Posterior cingulate gyrus (tissue), 11 donors: ENCODE results near the gene NUDCD3.

Experiments used
- DNase-seq, 10 donors: peaks; one replicate each; pipeline versions ENCODE4 v3.0.0 to v3.0.0-alpha.2; 2020 to 2021; ENCODE audit warnings: mixed read lengths in 3 of 10
- intact Hi-C: fragments of 100-400 bp; cut with DNase I; formaldehyde crosslinking; loops from one replicate; pipeline ENCODE4 v1.15.1; 2023

Gene NUDCD3

DNA sequence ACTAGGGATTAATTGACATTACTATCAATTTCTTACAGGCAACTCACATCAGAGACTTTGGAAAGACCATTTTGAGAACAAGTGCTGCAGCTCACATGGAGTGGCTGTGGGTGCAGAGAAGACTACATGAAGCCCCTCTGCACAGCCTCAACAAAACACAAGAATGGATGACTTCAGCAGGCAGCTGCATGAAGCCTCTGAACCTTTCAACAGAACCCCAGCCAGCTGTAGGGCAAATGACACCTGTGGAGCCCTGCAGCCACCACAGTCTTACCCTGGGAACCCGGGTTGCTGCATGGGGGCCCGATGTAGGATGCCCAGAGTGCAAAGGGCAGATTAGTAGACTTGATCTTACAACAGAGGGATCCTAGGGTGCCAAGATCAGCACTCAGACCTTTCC, 103.1 kb downstream of the NUDCD3 start:
- no peak for DNase-seq
- intact Hi-C loops, result no loop called here

DNA sequence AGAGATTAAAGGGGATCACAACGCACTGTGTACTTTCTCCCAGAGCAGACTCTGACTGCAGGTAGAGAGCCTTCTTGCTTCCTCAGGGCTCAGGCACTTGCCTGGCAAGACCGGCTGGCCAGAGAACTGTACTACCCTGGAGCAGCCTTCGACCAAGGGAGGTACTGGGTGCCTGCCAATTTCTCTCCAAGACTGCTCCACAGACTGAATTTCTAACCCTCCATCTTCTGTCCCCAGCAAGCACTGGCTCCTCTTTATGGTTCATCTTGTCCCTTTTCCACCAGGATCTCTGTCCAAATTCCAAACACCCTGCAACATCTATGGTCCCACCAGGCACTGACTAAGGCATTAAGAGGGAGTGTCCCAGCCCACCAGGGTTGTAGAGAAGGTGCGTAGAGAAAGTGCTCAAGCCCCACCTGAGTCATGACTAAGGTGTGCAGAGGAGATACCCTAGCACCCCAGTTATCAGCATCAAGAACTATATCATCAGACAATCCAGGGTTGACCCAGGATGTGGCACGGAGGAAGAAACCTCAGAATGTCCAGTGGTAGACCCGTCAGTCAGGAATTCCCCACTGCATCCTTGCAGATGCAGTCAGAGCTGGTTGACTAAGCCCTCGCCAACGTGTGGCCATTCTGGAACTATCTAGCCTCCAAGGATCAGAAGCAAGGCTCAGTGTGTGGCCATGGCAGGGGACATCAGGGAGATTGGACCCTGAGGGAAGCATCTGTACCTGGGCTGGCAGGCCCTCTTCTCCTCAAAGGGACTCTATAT, 104.1 kb downstream of the NUDCD3 start:
- DNase-seq, result no peak
- intact Hi-C loops, result no loop called here

DNA sequence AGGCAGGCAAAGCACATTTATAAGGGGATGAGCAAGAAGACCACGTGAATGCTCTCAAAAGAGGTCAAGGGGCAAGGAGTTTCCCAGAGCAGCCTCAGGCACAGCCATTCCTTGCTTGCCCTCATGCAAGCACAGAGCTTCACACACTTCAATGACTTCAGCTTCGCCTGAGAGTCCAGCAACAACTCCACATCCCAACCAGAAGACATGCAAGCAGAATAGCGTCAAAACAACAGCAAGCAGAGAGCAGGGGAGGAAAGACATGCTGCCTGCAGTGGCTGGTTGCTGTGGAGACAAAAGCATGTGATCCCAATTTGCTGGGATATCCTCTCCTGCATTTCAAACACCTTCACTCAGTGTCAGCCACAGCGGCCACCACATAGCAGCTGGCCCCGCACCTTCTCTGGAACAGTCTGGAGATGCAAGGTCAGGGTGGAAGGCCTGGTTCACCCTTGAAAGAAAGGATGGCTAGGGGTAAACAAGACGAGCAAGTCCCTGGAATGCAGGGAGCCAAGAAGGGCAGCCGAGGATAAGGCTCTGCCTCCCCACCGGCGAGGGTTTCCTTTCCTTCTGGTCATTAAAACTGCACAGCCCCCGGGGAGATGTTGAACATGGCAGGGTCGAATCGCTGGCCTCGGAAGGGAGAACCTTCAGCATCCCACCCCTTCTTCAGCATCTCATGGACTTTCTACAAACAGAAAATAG, 104.9 kb downstream of the NUDCD3 start:
- intact Hi-C loops, result no loop called here
- DNase-seq, result peak in 3 of 10 donors; percentile 44 to 77 (median 46)

DNA sequence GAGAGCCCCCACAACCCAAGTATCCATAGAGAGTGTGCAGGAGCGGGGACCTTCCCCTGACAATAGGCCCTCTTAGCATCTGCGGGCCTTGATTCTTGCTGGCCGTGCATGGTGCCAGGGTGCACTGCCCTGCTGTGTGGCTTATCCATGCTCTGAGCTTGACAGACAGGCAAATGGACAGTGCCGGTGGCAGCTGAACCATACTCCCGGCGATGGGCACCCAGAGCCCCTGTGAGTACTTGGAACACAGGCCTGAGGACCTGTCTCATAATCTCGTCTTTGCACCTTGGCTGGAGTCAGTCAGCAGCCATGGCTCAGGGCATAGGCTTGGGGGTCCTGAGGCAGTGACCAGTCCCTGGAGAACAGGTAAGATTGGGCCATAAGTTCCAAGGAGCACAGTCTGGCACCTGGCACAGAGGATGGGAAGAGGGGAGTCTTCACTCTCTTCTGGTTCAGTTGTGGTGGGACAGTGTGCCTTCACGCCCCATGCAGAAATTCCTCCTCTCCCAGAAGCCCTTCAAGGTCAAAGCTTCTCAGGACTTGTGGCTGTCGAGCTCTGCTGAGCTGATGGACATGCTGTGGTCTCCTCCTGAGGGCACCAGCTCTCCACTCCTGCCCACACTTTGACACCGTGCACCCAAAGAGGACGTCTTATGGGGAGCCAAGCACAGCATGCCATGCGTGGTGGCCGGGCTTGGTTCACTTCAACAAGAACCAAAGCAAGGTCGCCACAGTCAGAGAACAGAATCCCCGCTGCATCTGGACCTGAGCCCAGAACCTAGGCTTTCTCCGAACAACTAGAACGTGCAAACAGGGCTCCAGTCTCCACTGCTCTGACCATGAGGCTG, 105.6 kb downstream of the NUDCD3 start:
- DNase-seq, result peak in 1 of 10 donors; percentile 88
- intact Hi-C loops, result no loop called here

DNA sequence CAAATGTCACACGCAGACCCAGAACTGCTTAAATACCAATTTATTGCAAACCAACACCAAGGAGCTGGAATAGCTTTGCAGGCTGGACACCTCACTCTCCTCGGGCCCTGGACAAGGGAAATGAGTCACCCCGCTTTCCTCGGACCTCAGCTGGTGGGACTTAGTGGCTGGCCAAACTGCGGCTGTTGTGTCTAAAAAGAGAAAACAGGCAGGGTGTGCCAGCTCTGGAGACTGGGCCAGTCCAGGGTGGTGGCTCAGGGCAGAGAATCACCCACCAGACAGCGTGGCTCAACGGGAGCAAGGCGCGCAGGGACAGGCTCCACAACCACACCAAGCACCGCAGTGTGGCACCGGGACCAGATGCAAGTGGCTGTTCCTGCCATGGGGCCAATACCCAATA, 106.9 kb downstream of the NUDCD3 start:
- peak in 1 of 10 donors; percentile 63 for DNase-seq
- intact Hi-C loops, result no loop called here

DNA sequence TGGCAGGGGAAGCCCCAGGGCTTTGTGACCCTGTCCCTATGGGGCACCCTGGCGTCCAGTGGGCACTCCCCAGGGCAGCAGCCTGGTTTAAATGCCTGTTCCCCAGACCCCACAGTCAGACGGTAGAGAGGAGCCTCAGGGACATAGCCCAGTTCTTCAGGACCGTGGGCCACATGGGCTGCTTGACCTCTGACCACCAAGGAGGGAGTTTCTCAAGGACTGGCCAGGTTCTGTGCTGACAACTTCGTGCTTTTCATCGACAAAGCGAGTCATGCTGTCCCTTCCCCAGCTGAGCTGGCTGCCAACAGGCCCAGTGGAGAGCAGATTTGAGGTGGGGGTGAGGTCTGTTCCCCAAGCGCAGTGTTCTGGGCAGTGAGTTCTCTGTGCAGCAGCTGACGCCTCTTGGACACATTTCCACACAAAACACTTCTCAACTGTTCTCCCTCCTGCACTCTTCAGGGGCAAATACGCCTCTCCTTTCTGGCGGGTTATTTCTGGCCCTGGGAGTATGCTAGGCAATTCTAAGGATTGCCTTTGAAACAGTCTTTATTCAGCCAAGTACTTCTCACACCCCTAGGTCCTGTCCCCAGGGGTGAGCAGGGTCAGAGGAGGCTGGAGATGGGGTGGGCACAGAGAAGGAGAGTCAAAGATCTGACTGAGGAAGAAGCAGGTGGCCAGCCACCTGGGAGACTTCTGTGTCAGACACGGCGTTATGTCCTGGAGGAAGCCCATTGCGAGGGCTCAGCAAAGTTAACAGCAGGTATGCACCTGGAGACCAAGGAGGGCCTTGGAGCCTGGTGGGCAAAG, 107.8 kb downstream of the NUDCD3 start:
- DNase-seq, result peak in 8 of 10 donors; percentile 34 to 94 (median 79)
- intact Hi-C loops, result no loop called here

DNA sequence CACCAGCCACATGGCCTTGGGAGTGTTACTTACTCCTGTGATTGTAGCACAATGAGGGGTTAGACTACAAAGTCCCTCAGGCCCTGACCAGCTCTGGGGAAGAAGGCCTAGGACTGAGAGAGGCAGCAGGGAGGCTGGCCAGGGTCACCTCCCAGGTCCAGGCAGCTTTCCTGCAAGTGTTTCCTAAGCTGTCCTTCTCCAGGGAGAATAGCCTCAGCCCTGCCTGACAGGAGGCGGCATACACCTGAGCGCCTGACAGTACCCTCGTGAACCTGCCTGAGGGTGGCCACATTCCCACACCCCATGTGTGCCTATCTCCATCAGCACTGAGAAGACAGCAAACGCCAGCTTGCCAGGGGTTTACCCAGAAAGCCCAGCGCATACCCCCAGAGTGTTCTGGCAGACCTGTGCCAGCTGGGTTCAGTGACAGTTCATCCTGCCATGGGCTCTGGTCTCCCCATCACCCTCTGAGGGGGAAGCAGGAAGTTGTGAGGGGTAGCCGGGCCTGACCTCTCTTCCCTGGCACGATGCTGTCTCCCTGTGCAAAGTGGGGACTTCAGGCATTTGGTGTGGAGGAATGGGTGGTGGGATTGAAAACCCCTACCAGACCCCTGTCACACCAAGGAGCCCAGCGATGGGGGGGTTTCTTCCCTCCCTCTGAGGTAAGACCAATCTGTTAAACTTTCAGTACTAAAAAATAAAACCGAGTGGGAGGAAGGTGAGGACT, 108.8 kb downstream of the NUDCD3 start:
- intact Hi-C loops, result no loop called here
- no peak for DNase-seq

DNA sequence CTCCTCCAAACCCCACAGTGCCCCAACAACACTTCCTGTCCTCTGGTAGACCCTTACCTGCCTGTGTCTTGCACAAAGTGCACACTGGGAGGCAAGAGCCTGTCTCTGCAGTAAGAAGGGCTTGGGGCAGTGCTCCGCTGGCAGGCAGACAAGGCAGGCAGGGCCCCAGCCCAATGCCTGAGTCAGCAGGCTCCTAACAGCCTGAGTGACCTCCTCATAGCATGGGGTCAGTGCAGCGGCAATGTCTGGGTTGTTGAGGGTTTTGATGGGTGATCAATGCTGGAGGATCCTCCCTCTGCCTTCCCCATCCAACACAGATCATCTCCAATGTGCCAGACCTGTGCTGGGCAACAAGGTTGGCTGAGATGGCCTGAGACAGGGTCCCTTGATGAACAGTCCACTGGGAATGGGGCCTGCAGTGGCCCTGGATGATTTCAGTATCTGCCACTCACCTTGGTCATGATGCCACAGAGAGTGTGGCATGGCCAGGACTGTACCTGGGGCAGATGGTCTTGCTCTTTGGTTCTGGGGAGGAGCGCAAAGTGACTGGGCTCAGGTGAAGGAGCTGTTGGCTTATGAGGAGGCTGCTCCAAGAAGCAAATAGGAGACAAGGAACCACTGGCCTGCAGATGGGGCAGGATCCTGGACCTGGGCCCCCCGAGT, 109.5 kb downstream of the NUDCD3 start:
- intact Hi-C loops, result no loop called here
- peak in 1 of 10 donors; percentile 28 for DNase-seq

DNA sequence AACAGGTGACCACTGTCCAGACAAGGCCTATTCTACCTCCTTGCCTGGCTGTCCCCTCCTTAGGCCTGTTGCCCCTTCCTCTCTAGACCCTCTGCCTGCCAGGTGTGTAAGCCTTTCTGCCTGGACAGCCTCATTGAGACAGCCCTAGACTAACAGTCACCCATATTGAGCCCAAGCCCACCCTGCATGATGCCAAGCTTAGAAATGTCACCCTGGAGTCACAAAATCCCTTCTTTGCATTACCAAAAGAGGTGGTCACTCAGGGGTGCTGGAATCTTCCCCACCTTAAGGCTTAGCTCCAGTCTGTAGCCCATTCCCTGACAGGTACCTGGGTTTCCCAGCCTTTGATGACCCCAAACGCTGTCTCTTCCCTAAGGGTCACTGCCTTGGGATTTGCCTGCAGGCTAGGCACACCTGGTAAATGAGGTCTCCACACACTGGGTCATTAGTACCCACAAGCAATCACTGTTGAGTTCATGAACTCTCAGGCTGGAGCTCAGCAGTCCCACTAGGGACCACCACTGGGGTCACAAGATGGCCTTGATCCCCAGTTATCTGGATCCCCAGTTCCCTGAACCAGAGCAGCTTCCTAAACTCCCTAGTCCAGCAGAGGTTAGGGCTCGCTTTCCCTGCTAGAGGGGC, 110.1 kb downstream of the NUDCD3 start:
- DNase-seq, result peak in 1 of 10 donors; percentile 29

DNA sequence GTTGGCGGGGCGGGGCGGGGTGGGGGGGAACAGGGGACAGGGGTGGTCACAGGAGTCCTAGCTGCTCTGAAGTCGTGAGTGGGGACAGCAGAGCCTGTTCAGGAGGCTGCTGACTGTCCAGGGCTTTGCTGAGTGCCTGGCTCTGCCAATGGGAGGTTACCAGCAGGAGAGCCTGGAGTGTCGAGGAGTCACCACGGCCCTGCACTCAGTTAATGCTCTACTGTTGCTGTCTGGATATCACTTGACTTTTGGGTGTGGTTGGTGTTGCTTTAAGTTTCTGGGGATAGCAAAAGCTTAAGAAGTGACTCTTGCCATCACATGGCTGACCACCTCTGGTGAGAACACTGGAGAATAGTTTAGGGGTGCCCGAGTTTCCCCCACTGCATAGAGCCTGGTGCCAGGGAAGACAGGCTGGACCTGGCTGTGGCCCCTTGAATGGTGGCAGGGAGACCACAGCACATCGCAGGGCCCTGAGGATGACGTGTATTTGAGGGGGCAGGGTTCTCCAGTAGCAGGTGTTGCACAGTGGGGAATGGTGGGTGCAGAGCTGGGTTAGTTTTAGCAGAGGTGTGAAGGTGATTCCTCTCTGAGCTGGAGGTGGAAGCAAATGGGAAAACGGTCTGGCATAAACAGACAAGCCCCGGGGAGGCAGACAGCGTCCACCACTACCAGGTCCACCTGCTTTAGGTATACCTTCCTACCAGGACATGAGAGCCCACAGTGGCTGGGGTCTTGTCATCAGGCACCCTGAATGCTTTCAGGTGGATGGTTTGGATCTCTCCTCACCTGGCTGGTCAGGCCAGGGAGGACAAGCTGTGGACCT, 110.9 kb downstream of the NUDCD3 start:
- DNase-seq, result peak in 1 of 10 donors; percentile 49
- intact Hi-C loops, result loop anchor here (5.0 kb wide), 1 partner anchor 98 kb away; no protein-coding TSS in a partner anchor

More for the DNA sequence above, 110.1 kb downstream of the NUDCD3 start:
- intact Hi-C loops, result no loop called here

DNA sequence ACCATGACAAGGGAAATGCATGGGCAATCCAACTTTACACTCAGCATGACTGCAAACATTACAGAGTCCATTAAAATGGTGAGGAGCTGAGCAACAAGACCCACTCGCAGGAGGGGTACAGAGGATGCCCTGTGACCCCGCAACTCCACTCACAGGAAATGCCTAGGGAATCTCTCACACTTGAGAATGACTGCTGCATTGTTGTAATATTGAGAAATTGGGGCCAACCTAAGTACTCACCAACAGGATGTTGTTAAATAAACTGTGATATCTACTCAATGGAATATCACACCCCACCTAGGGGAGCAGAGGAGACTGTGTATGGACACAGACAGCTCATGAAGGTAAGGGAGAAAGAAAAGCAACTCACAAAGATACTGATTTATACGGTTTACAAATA, 111.7 kb downstream of the NUDCD3 start:
- DNase-seq, result no peak
- intact Hi-C loops, result loop anchor here (5.0 kb wide), 1 partner anchor 99 kb away; no protein-coding TSS in a partner anchor

DNA sequence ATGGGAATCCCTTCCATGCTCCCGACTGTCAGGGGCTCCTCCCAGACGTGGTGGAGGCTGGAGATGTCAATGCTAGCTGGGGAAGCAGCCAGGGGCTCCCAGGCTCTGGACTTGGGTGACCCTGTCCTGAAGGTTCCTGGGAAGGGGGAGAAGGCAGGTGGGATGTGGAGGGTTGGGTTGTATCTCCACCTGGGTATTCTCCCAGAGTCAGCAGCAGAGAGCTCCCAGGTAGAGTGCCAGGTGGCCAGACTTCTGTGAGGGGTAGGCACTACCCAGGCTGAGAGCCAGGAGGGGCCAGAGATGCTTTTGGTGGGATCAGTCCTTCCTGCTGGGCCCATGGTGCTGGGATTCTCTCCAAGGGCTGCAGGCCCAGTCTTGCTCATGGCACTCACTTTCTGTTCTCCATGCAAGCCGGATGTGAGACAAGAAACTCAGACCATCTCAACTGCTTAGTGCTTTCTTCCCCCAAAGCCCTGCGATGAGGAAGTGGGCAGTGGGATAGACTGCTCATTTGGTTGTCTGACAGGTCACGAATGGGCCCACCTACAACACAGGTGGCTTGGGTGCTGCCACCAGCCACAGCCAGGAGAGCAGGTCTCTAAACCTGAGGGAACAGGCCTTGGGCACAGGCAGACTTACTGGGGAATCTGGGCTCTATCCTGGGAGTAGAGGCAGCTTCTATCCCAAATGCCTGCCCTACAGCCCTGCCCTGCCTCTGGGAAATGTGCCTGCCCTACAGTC, 112.6 kb downstream of the NUDCD3 start:
- intact Hi-C loops, result loop anchor here (5.0 kb wide), 1 partner anchor 99 kb away; no protein-coding TSS in a partner anchor
- peak in 1 of 10 donors; percentile 71 for DNase-seq

DNA sequence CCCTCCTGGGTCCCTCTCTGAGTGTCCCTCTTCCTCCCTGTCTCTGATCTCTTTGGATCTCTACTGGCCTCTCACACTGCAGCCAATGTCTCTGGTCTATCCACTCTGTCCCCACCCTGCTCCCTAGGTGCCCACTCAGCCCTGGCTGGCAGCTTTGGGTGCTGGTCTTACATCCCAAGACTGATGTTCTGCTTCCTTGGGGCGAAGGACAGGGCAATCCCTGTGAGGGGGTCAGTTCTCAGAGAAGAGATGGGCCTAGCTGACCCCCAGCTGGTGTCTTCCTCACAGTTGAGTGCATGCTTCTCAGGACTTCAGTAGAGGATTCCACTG, 113.4 kb downstream of the NUDCD3 start:
- intact Hi-C loops, result loop anchor here (5.0 kb wide), 1 partner anchor 100 kb away; no protein-coding TSS in a partner anchor

DNA sequence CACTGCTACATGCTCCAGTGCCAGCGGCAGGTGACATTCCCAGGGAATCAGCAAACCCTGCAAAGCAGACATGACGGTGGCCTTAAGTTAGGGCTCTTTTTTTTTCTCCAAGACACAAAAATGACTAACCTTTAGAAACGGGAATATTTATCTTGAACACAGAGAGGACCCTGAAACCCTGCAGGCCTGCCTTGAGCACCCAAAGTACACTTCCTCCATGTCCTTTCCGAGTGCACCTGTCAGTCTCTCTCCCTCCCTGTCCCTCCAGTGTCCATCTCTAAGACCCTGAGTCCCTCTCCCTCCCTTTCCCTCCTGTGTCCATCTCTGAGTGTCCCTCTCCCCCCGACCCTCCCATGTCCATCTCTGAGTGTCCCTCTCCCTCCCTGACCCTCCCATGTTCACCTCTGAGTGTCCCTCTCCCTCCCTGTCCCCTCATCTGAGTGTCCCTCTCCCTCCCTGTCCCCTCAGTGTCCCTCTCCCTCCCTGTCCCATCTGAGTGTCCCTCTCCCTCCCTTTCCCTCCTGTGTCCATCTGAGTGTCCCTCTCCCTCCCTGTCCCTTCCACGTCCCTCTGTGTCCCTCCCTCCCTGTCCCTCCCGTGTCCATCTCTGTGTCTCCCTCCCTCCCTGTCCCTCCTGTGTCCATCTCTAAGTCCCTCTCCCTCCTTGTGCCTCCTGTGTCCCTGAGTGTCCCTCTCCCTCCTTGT, 113.9 kb downstream of the NUDCD3 start:
- intact Hi-C loops, result loop anchor here (5.0 kb wide), 1 partner anchor 101 kb away; no protein-coding TSS in a partner anchor
- peak in 1 of 10 donors; percentile 19 for DNase-seq

More for the DNA sequence above, 113.4 kb downstream of the NUDCD3 start:
- peak in 1 of 10 donors; percentile 38 for DNase-seq

DNA sequence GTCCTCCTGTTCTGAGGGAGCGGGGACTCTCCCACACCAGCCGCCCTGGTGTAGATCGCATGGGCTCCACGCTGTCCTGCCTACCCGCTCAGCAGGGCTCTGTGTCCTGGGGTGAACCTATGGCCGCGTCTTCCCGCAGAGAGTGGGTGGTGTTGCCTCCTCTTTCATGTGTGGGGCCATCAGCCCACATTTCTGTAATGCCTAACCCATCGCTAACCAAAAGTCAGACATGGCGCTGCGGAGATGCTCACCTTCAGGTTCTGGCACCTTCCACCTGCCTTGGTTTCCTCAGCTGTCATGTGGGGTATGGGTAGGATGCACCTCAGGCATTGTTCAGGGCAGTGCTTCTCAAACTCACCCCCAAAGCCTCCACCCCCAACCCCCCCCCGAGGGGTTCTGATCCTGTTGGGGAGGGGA, 114.5 kb downstream of the NUDCD3 start:
- DNase-seq, result peak in 2 of 10 donors; percentile 82 to 84
- intact Hi-C loops, result loop anchor here (5.0 kb wide), 1 partner anchor 101 kb away; no protein-coding TSS in a partner anchor

DNA sequence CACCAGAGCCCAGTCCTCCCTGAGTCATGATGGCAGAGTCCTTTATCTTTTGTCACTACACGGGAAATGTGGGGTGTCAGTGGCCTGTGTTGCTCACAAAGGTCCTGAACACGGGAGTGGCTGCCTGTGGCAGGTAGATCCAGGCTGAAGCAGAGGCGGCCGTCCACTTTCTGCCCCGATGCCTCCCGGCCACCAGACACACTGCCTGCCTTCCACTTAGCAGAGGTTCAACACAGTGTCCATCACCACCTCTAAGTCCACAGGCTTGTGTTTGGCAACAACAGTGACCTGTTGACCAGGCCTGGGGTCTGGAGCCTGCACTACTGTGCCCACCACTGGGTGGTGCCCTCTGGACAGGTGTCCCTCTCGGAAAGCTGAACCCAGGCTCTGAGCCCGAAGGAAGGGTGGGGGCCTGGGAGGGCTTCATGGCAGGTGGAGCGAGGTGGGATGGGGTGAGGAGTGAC, 115.2 kb downstream of the NUDCD3 start:
- intact Hi-C loops, result loop anchor here (5.0 kb wide), 1 partner anchor 102 kb away; no protein-coding TSS in a partner anchor
- peak in 2 of 10 donors; percentile 76 to 77 for DNase-seq
